Keratinocyte (primary cell): ENCODE data around the gene FBXO41. TPM values are rescaled to one million over a fixed set of nuclear protein-coding genes. Genes with fewer than 3 reads are reported as not detected.

Experiments used
- DNase-seq: peaks from one replicate; pipeline ENCODE4 v3.0.0-alpha.2; 2011; ENCODE audit warnings: low read depth, missing footprints, low spot score
- FAIRE-seq: peaks from 2 replicates; lab custom pipeline; 2011; peaks lifted over from hg19 to GRCh38; lab: Jason Lieb, UNC
- H2AFZ ChIP-seq: 2 replicates; pipeline ENCODE4 v1.6.0; 2012; ENCODE audit warnings: low read length, control low read depth, inconsistent platforms; ENCODE audit not compliant: control insufficient read depth
- H3K27ac ChIP-seq: 2 replicates; pipeline ENCODE4 v1.5.1; 2011; ENCODE audit warnings: low read length; ENCODE audit not compliant: control insufficient read depth, insufficient read depth
- H3K27me3 ChIP-seq: 3 replicates; pipeline ENCODE4 v1.6.0; 2011; ENCODE audit warnings: low read length; ENCODE audit not compliant: control insufficient read depth, insufficient read depth; ENCODE audit errors: extremely low read depth
- H3K36me3 ChIP-seq, 2 experiments: 2 replicates in 1 of 2; 3 replicates in 1 of 2; pipeline ENCODE4 v1.5.1; 2011; ENCODE audit warnings: low read length in 2 of 2, mild to moderate bottlenecking in 1 of 2; ENCODE audit not compliant: control insufficient read depth in 2 of 2, insufficient read depth in 2 of 2; ENCODE audit errors: extremely low read depth in 1 of 2
- H3K4me1 ChIP-seq: 3 replicates; pipeline ENCODE4 v1.5.1; 2011; ENCODE audit warnings: low read length; ENCODE audit not compliant: control insufficient read depth, insufficient read depth; ENCODE audit errors: extremely low read depth
- H3K4me2 ChIP-seq: 3 replicates; pipeline ENCODE4 v1.6.0; 2011; ENCODE audit warnings: low read depth, low read length; ENCODE audit not compliant: control insufficient read depth, insufficient read depth; ENCODE audit errors: extremely low read depth
- H3K4me3 ChIP-seq, 3 experiments: fragments of 200-600 bp in 1 of 3; sonication (generic) in 1 of 3; 2 replicates in 2 of 3; 3 replicates in 1 of 3; pipeline ENCODE4 v1.5.1; 2011 to 2016; ENCODE audit warnings: low read length in 3 of 3, mild to moderate bottlenecking in 3 of 3, control low read depth in 2 of 3, inconsistent platforms in 1 of 3, low read depth in 1 of 3, mixed read lengths in 1 of 3, mixed run types in 1 of 3, moderate library complexity in 1 of 3; ENCODE audit not compliant: control insufficient read depth in 2 of 3, insufficient read depth in 2 of 3; ENCODE audit errors: extremely low read depth in 1 of 3
- H3K79me2 ChIP-seq: 2 replicates; pipeline ENCODE4 v1.6.0; 2012; ENCODE audit warnings: low read length; ENCODE audit not compliant: control insufficient read depth, insufficient read depth
- H3K9ac ChIP-seq: 3 replicates; pipeline ENCODE4 v1.6.0; 2011; ENCODE audit warnings: low read length; ENCODE audit not compliant: control insufficient read depth, insufficient read depth; ENCODE audit errors: extremely low read depth
- H3K9me1 ChIP-seq: 3 replicates; pipeline ENCODE4 v1.6.0; 2011; ENCODE audit warnings: low read length; ENCODE audit not compliant: control insufficient read depth, insufficient read depth; ENCODE audit errors: extremely low read depth
- H3K9me3 ChIP-seq: 2 replicates; pipeline ENCODE4 v1.5.1; 2012; ENCODE audit warnings: low read depth, low read length; ENCODE audit not compliant: control insufficient read depth
- H4K20me1 ChIP-seq: 3 replicates; pipeline ENCODE4 v1.6.0; 2011; ENCODE audit warnings: low read length; ENCODE audit not compliant: control insufficient read depth, insufficient read depth; ENCODE audit errors: extremely low read depth
- CTCF ChIP-seq, 3 experiments: IDR thresholded peaks in 1 of 3; conservative IDR thresholded peaks in 1 of 3; optimal IDR thresholded peaks in 1 of 3; 2 replicates in 2 of 3; 3 replicates in 1 of 3; pipeline versions ENCODE3 to v1.5.1; 2011; ENCODE audit warnings: low read length in 3 of 3, mild to moderate bottlenecking in 3 of 3, moderate library complexity in 2 of 3, control low read depth in 1 of 3, inconsistent platforms in 1 of 3; ENCODE audit not compliant: insufficient read depth in 2 of 3; ENCODE audit errors: extremely low read depth in 1 of 3
- EZH2 ChIP-seq: IDR thresholded peaks from one replicate; pipeline ENCODE4 v1.6.1; 2012; ENCODE audit warnings: inconsistent platforms, mild to moderate bottlenecking, low read length, moderate library complexity
- dilution Hi-C: fragments of 300-500 bp; cut with MboI; formaldehyde crosslinking; loops from one replicate; pipeline ENCODE4 v1.7.0; 2020; ENCODE audit warnings: low sequenced_read_pairs; ENCODE audit not compliant: extremely low pct_ligation_motif_present
- polyA plus RNA-seq, 5 experiments: library from polyadenylated mRNA; depleted of rRNA in 3 of 5; stranded (reverse) in 3 of 5; stranded (forward) in 1 of 5; unstranded in 1 of 5; fragments of >200 nt; gene quantifications; 1 replicate in 1 of 5; 2 replicates in 3 of 5; 3 replicates in 1 of 5; pipeline versions ENCODE4 v1.2.1 to v1.2.3, GENCODE V29; 2011 to 2012; ENCODE audit warnings: missing spikeins in 2 of 5, low read depth in 1 of 5, low replicate concordance in 1 of 5

Gene FBXO41
- polyA plus RNA-seq, 1 donor (not counting 4 experiments of a cell fraction or from before 2014, with no cell fraction given): 4.1 TPM

- peaks cover 26 to 37% of the 10 kb centered on the region in 2 experiments for H3K36me3 ChIP-seq
- H2AFZ ChIP-seq: no peak overlapping the region
- H3K4me1 ChIP-seq: peaks cover 42% of the 10 kb centered on the region
- H3K4me2 ChIP-seq: no peak overlapping the region
- H4K20me1 ChIP-seq: peaks cover 42% of the 10 kb centered on the region
- H3K27ac ChIP-seq: no peak overlapping the region
- H3K9me1 ChIP-seq: peaks cover 7% of the 10 kb centered on the region
- FAIRE-seq (no peak), DNase-seq (no peak)
- no peak overlapping the region for H3K9ac ChIP-seq
- peaks cover 70% of the 10 kb centered on the region for H3K79me2 ChIP-seq
- H3K4me3 ChIP-seq: no peak overlapping the region
- dilution Hi-C loops: no loop called here
- no peaks in the 10 kb centered on the region for H3K9me3 ChIP-seq
- H3K27me3 ChIP-seq: no peaks in the 10 kb centered on the region
- TF ChIP-seq CTCF (optimal IDR thresholded peaks at IDR 0.05 in 1 of 3, IDR thresholded peaks at IDR 0.05 in 1 of 3, conservative IDR thresholded peaks at IDR 0.05 in 1 of 3; ENCODE audit: extremely low read depth in 1 of 3, insufficient read depth in 2 of 3, low read length in 3 of 3) (no peak), EZH2 (no peak)
Measured at GRCh38 chr2:73239776-73240175, 44.5 kb downstream of the FBXO41 start.

GRCh38 chr2:73238976-73239375, 45.3 kb downstream of the FBXO41 start:
- Histone ChIP-seq H2AFZ (no peak overlapping the region), H3K4me2 (no peak overlapping the region), H4K20me1 (peaks cover 35% of the 10 kb centered on the region), H3K9me3 (no peaks in the 10 kb centered on the region), H3K27ac (no peak overlapping the region), H3K9me1 (peaks cover 7% of the 10 kb centered on the region), H3K4me3 (no peak overlapping the region), H3K27me3 (no peaks in the 10 kb centered on the region), H3K9ac (no peak overlapping the region), H3K79me2 (peaks cover 73% of the 10 kb centered on the region), H3K36me3 (peaks cover 21 to 31% of the 10 kb centered on the region in 2 experiments), H3K4me1 (peaks cover 37% of the 10 kb centered on the region)
- dilution Hi-C loops: no loop called here
- no peak for FAIRE-seq
- TF ChIP-seq CTCF (optimal IDR thresholded peaks at IDR 0.05 in 1 of 3, IDR thresholded peaks at IDR 0.05 in 1 of 3, conservative IDR thresholded peaks at IDR 0.05 in 1 of 3; ENCODE audit: extremely low read depth in 1 of 3, insufficient read depth in 2 of 3, low read length in 3 of 3): no peak
- TF ChIP-seq EZH2: no peak
- DNase-seq: no peak
